C4-2B (cell line): ENCODE measurements around the gene CP.

ENCODE experiments used
- CTCF ChIP-seq: fragments of 450-650 bp; conservative IDR thresholded peaks from 2 replicates; pipeline ENCODE4 v1.5.1; 2017; ENCODE audit warnings: mild to moderate bottlenecking
- ZFX ChIP-seq: fragments of 450-650 bp; IDR thresholded peaks from 2 replicates; pipeline ENCODE4 v1.6.1; 2017

GRCh38 chr3:149258714-149259113 is 37.1 kb upstream of the CP start:
- TF ChIP-seq CTCF (no peak), ZFX (no peak)
